BE2C (cell line): Measurements from ENCODE around the gene RAB27A.

ENCODE experiments used
- DNase-seq: peaks from one replicate; pipeline ENCODE4 v3.0.0-alpha.2; 2020
- H3K27me3 ChIP-seq: fragments of 250-450 bp; sonication (Bioruptor Pico); 2 replicates; pipeline ENCODE4 v1.5.1; 2020; ENCODE audit warnings: mild to moderate bottlenecking
- H3K36me3 ChIP-seq: fragments of 250-450 bp; sonication (Bioruptor Pico); 2 replicates; pipeline ENCODE4 v1.5.1; 2020; ENCODE audit warnings: mild to moderate bottlenecking
- H3K4me1 ChIP-seq: fragments of 250-450 bp; sonication (Bioruptor Pico); 2 replicates; pipeline ENCODE4 v1.5.1; 2020
- H3K4me3 ChIP-seq: 2 replicates; pipeline ENCODE4 v1.5.1; 2011; ENCODE audit warnings: low read depth, low read length
- H3K9me3 ChIP-seq: fragments of 250-450 bp; sonication (Bioruptor Pico); 2 replicates; pipeline ENCODE4 v1.5.1; 2020
- CTCF ChIP-seq: IDR thresholded peaks from 2 replicates; pipeline ENCODE4 v1.5.1; 2012; ENCODE audit warnings: mild to moderate bottlenecking, low read depth, low read length

The RAB27A gene

DNA sequence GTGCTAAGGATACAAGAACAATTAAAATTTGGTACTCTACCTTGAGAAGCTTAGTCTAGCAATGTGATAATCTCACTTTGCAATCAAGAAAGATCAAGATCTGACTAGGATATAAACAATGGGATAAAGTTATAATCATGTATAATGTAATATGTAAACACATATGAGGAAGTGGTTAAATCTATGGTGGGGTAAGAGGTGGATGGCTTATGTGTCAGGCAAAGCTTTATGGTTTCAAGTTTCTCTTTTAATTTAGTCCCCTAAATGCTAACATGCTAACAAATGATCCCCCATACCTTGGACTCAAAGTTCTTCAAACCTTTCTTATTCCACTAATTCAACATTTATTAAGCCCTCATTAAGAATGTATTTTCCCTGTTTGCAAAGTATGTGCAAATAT, 95.4 kb downstream of the RAB27A start:
- no peak for DNase-seq

GRCh38 chr15:55186331-55186730, 103.3 kb downstream of the RAB27A start:
- Histone ChIP-seq H3K36me3 (peaks cover 86% of the 10 kb centered on the region), H3K27me3 (no peaks in the 10 kb centered on the region), H3K9me3 (no peaks in the 10 kb centered on the region), H3K4me3 (no peak overlapping the region), H3K4me1 (no peaks in the 10 kb centered on the region)
- no peak for DNase-seq
- TF ChIP-seq CTCF, result no peak

More for the DNA sequence above, 95.4 kb downstream of the RAB27A start:
- Histone ChIP-seq H3K4me3 (no peak overlapping the region), H3K4me1 (no peaks in the 10 kb centered on the region), H3K9me3 (no peaks in the 10 kb centered on the region), H3K36me3 (peaks cover 46% of the 10 kb centered on the region), H3K27me3 (no peaks in the 10 kb centered on the region)
- TF ChIP-seq CTCF, result no peak

- Histone ChIP-seq H3K4me1 (no peaks in the 10 kb centered on the region), H3K36me3 (peaks cover 85% of the 10 kb centered on the region), H3K4me3 (no peak overlapping the region), H3K27me3 (no peaks in the 10 kb centered on the region), H3K9me3 (no peaks in the 10 kb centered on the region)
- TF ChIP-seq CTCF, result no peak
- DNase-seq, result no peak
Measured at GRCh38 chr15:55183679-55184078, 105.9 kb downstream of the RAB27A start.

- H3K4me3 ChIP-seq, result no peak overlapping the region
- peaks cover 46% of the 10 kb centered on the region for H3K36me3 ChIP-seq
- H3K27me3 ChIP-seq, result no peaks in the 10 kb centered on the region
- TF ChIP-seq CTCF, result no peak
- peaks cover 10% of the 10 kb centered on the region for H3K4me1 ChIP-seq
- H3K9me3 ChIP-seq, result no peaks in the 10 kb centered on the region
- DNase-seq, result no peak
Measured at GRCh38 chr15:55179141-55179540, 110.5 kb downstream of the RAB27A start.

DNA sequence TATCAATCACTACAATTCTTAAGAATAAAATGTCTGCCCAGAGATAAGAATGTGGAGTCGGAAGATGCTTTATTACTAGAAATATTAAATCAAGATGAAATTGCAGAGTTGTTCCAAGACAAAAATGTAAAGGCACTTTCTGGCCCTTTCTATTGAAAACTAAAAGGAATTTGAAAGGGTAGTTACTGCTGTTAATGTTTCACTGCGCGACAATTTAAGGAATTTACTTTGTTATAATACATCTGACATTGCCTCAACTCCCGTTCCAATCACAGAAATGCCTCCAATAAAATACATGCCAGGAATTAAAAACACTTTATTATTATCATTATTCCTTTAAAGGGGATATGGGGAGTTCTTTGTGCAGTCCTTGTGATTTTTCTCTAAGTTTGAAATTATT, 119.3 kb downstream of the RAB27A start:
- no peak for DNase-seq
- TF ChIP-seq CTCF, result no peak
- no peaks in the 10 kb centered on the region; the same call in 1 of the 2 replicates for H3K36me3 ChIP-seq
- no peaks in the 10 kb centered on the region for H3K4me1 ChIP-seq
- no peaks in the 10 kb centered on the region for H3K27me3 ChIP-seq
- no peak overlapping the region for H3K4me3 ChIP-seq
- H3K9me3 ChIP-seq, result no peaks in the 10 kb centered on the region

- no peaks in the 10 kb centered on the region for H3K4me1 ChIP-seq
- H3K4me3 ChIP-seq, result no peak overlapping the region
- no peaks in the 10 kb centered on the region for H3K36me3 ChIP-seq
- TF ChIP-seq CTCF, result peak; percentile 90
- H3K27me3 ChIP-seq, result no peaks in the 10 kb centered on the region
- no peaks in the 10 kb centered on the region for H3K9me3 ChIP-seq
- DNase-seq, result peak; percentile 80
Measured at GRCh38 chr15:55168350-55168974, 121.2 kb downstream of the RAB27A start.
